ENCODE data around the gene AGPAT4.

Gene AGPAT4

GRCh38 chr6:161117308-161117707 is 156.6 kb downstream of the AGPAT4 start:
- no peak for DNase-seq (ENCODE audit: low read depth in 1 of 2, low spot score in 1 of 2)

GRCh38 chr6:161116554-161116953 is 157.3 kb downstream of the AGPAT4 start:
- DNase-seq (ENCODE audit: low read depth in 1 of 2, low spot score in 1 of 2): no peak

GRCh38 chr6:161115468-161115867 is 158.4 kb downstream of the AGPAT4 start:
- DNase-seq (ENCODE audit: low read depth in 1 of 2, low spot score in 1 of 2): no peak

GRCh38 chr6:161111261-161111660 is 162.6 kb downstream of the AGPAT4 start:
- no peak for DNase-seq (ENCODE audit: low read depth in 1 of 2, low spot score in 1 of 2)

- DNase-seq (ENCODE audit: low read depth in 1 of 2, low spot score in 1 of 2): no peak
Observed at GRCh38 chr6:161110028-161110779, 163.7 kb downstream of the AGPAT4 start.

GRCh38 chr6:161109366-161109765 is 164.5 kb downstream of the AGPAT4 start:
- DNase-seq (ENCODE audit: low read depth in 1 of 2, low spot score in 1 of 2): no peak

GRCh38 chr6:161108916-161109315 is 164.9 kb downstream of the AGPAT4 start:
- no peak for DNase-seq (ENCODE audit: low read depth in 1 of 2, low spot score in 1 of 2)

GRCh38 chr6:161107779-161108730 is 165.8 kb downstream of the AGPAT4 start:
- DNase-seq (ENCODE audit: low read depth in 1 of 2, low spot score in 1 of 2): no peak

- DNase-seq (ENCODE audit: low read depth in 1 of 2, low spot score in 1 of 2): no peak
Observed at GRCh38 chr6:161105408-161105807, 168.5 kb downstream of the AGPAT4 start.

- no peak for DNase-seq (ENCODE audit: low read depth in 1 of 2, low spot score in 1 of 2)
Observed at GRCh38 chr6:161104966-161105365, 168.9 kb downstream of the AGPAT4 start.

- DNase-seq (ENCODE audit: low read depth in 1 of 2, low spot score in 1 of 2): no peak
Observed at GRCh38 chr6:161103475-161103874, 170.4 kb downstream of the AGPAT4 start.

GRCh38 chr6:161101517-161101916 is 172.3 kb downstream of the AGPAT4 start:
- no peak for DNase-seq (ENCODE audit: low read depth in 1 of 2, low spot score in 1 of 2)

GRCh38 chr6:161100072-161100471 is 173.8 kb downstream of the AGPAT4 start:
- no peak for DNase-seq (ENCODE audit: low read depth in 1 of 2, low spot score in 1 of 2)

- DNase-seq (ENCODE audit: low read depth in 1 of 2, low spot score in 1 of 2): no peak
Observed at GRCh38 chr6:161095916-161096315, 177.9 kb downstream of the AGPAT4 start.

- no peak for DNase-seq (ENCODE audit: low read depth in 1 of 2, low spot score in 1 of 2)
Observed at GRCh38 chr6:161094955-161095354, 178.9 kb downstream of the AGPAT4 start.

- DNase-seq (ENCODE audit: low read depth in 1 of 2, low spot score in 1 of 2): no peak
Observed at GRCh38 chr6:161091972-161092701, 181.7 kb downstream of the AGPAT4 start.

- no peak for DNase-seq (ENCODE audit: low read depth in 1 of 2, low spot score in 1 of 2)
Observed at GRCh38 chr6:161091151-161091550, 182.7 kb downstream of the AGPAT4 start.

- DNase-seq (ENCODE audit: low read depth in 1 of 2, low spot score in 1 of 2): no peak
Observed at GRCh38 chr6:161088676-161089328, 185.1 kb downstream of the AGPAT4 start.

- no peak for DNase-seq (ENCODE audit: low read depth in 1 of 2, low spot score in 1 of 2)
Observed at GRCh38 chr6:161085246-161085645, 188.6 kb downstream of the AGPAT4 start.

GRCh38 chr6:161082215-161082614 is 191.6 kb downstream of the AGPAT4 start:
- DNase-seq (ENCODE audit: low read depth in 1 of 2, low spot score in 1 of 2): no peak

Measured in activated CD4-positive, alpha-beta T cell treated with anti-CD3 and anti-CD28 coated beads, Interleukin-2, amount 50 U/mL, for 24 hours (primary cell).